A673 (cell line): ENCODE data around the gene MYRIP. TPM values are rescaled to one million over a fixed set of nuclear protein-coding genes. Genes with fewer than 3 reads are reported as not detected.

Experiments used
- BruUV-seq: library from RNA; stranded (reverse); fragments of 400-500 nt; replicated peaks from 2 replicates; lab custom pipeline; 2021; lab: Mats Ljungman, UMichigan
- CTCF ChIA-PET: fragments of 300-600 bp; sonication (Branson Sonifier 250); formaldehyde crosslinking; loops from one replicate; lab custom pipeline; 2022; ENCODE audit warnings: antibody characterized with exemption; lab: Charles Lee
- POLR2A ChIA-PET: fragments of 300-600 bp; sonication (Branson Sonifier 250); formaldehyde crosslinking; loops from one replicate; lab custom pipeline; 2022; ENCODE audit warnings: antibody characterized with exemption; ENCODE audit not compliant: low non-redundant PET; lab: Charles Lee
- DNase-seq: peaks from one replicate; pipeline ENCODE4 v3.0.0-alpha.2; 2015; ENCODE audit warnings: low spot score
- H3K27ac ChIP-seq: fragments of 200-600 bp; sonication (generic); 2 replicates; pipeline ENCODE4 v1.5.1; 2016; ENCODE audit warnings: mixed run types, low read depth, mild to moderate bottlenecking, mixed read lengths, antibody characterized with exemption, low read length; ENCODE audit not compliant: poor library complexity, severe bottlenecking
- H3K27me3 ChIP-seq: fragments of 200-600 bp; sonication (generic); replicated peaks from 2 replicates; pipeline ENCODE4 v1.6.1; 2017; ENCODE audit warnings: mixed run types, low read depth, mild to moderate bottlenecking, mixed read lengths, antibody characterized with exemption, low read length; ENCODE audit not compliant: insufficient read depth, poor library complexity
- H3K36me3 ChIP-seq: fragments of 200-600 bp; sonication (generic); 2 replicates; pipeline ENCODE4 v1.6.1; 2016; ENCODE audit warnings: mixed run types, mild to moderate bottlenecking, mixed read lengths, antibody characterized with exemption, low read length; ENCODE audit not compliant: insufficient read depth, poor library complexity, severe bottlenecking
- H3K4me1 ChIP-seq: fragments of 200-600 bp; sonication (generic); 2 replicates; pipeline ENCODE4 v1.6.1; 2017; ENCODE audit warnings: mixed run types, mild to moderate bottlenecking, mixed read lengths, antibody characterized with exemption, low read length; ENCODE audit not compliant: insufficient read depth, poor library complexity, severe bottlenecking
- H3K4me3 ChIP-seq: fragments of 200-600 bp; sonication (generic); 2 replicates; pipeline ENCODE4 v1.5.1; 2016; ENCODE audit warnings: low read depth, mixed run types, mild to moderate bottlenecking, mixed read lengths, low read length; ENCODE audit not compliant: poor library complexity, severe bottlenecking
- H3K9me3 ChIP-seq: fragments of 200-600 bp; sonication (generic); 2 replicates; pipeline ENCODE4 v1.6.1; 2016; ENCODE audit warnings: mixed run types, low read depth, mild to moderate bottlenecking, mixed read lengths, antibody characterized with exemption, low read length; ENCODE audit not compliant: poor library complexity, severe bottlenecking
- CTCF ChIP-seq: fragments of 300-800, 200-600 bp; sonication (generic); conservative IDR thresholded peaks from 2 replicates; pipeline ENCODE4 v1.5.1; 2017; ENCODE audit warnings: low read depth, mild to moderate bottlenecking, antibody characterized with exemption, low read length, moderate library complexity, mixed read lengths
- EZH2 ChIP-seq: fragments of 200-600 bp; sonication (generic); IDR thresholded peaks from 2 replicates; pipeline ENCODE4 v1.6.1; 2017; ENCODE audit warnings: borderline replicate concordance, low read depth, mild to moderate bottlenecking, mixed read lengths, antibody characterized with exemption, low read length; ENCODE audit not compliant: poor library complexity, severe bottlenecking
- intact Hi-C: fragments of 100-400 bp; cut with micrococcal nuclease; formaldehyde crosslinking; loops from one replicate; pipeline ENCODE4 v1.10.0; 2022; ENCODE audit not compliant: unreplicated experiment
- total RNA-seq: library from RNA; stranded (reverse); gene quantifications from 2 replicates; pipeline ENCODE4 v1.2.3, GENCODE V29; 2021

Gene MYRIP
- total RNA-seq, 1 experiment from 2014 or later = not detected

GRCh38 chr3:40098261-40098759 lies 288.9 kb downstream of the MYRIP start:
- Histone ChIP-seq H3K4me1 (no peaks in the 10 kb centered on the region), H3K27ac (no peak overlapping the region), H3K36me3 (no peaks in the 10 kb centered on the region), H3K4me3 (no peak overlapping the region), H3K9me3 (no peaks in the 10 kb centered on the region), H3K27me3 (no peaks in the 10 kb centered on the region)
- POLR2A ChIA-PET = no interaction called here
- no peak for DNase-seq
- BruUV-seq = no TSS peak
- intact Hi-C loops = no loop called here
- CTCF ChIA-PET = no interaction called here
- TF ChIP-seq EZH2 = no peak
- TF ChIP-seq CTCF = no peak

- Histone ChIP-seq H3K4me1 (no peaks in the 10 kb centered on the region), H3K9me3 (no peaks in the 10 kb centered on the region), H3K27me3 (no peaks in the 10 kb centered on the region), H3K4me3 (no peak overlapping the region), H3K27ac (no peak overlapping the region), H3K36me3 (no peaks in the 10 kb centered on the region)
- DNase-seq = no peak
- ChIA-PET CTCF (no interaction called here), POLR2A (no interaction called here)
- intact Hi-C loops = no loop called here
- BruUV-seq = no TSS peak
- TF ChIP-seq EZH2 (no peak), CTCF (no peak)
Observed at GRCh38 chr3:40099871-40100270, 290.5 kb downstream of the MYRIP start.

- H3K4me1 ChIP-seq = no peaks in the 10 kb centered on the region
- CTCF ChIA-PET = no interaction called here
- no peaks in the 10 kb centered on the region for H3K27me3 ChIP-seq
- no peaks in the 10 kb centered on the region for H3K36me3 ChIP-seq
- intact Hi-C loops = no loop called here
- TF ChIP-seq CTCF (no peak), EZH2 (no peak)
- H3K27ac ChIP-seq = no peak overlapping the region
- H3K4me3 ChIP-seq = no peak overlapping the region
- no peak for DNase-seq
- no TSS peak for BruUV-seq
- no peaks in the 10 kb centered on the region for H3K9me3 ChIP-seq
- POLR2A ChIA-PET = no interaction called here
Observed at GRCh38 chr3:40102182-40102581, 292.8 kb downstream of the MYRIP start.
